ENCODE results near the gene C19orf38. TPM values are rescaled to one million over a fixed set of nuclear protein-coding genes. Genes with fewer than 3 reads are reported as not detected.

The C19orf38 gene

DNA sequence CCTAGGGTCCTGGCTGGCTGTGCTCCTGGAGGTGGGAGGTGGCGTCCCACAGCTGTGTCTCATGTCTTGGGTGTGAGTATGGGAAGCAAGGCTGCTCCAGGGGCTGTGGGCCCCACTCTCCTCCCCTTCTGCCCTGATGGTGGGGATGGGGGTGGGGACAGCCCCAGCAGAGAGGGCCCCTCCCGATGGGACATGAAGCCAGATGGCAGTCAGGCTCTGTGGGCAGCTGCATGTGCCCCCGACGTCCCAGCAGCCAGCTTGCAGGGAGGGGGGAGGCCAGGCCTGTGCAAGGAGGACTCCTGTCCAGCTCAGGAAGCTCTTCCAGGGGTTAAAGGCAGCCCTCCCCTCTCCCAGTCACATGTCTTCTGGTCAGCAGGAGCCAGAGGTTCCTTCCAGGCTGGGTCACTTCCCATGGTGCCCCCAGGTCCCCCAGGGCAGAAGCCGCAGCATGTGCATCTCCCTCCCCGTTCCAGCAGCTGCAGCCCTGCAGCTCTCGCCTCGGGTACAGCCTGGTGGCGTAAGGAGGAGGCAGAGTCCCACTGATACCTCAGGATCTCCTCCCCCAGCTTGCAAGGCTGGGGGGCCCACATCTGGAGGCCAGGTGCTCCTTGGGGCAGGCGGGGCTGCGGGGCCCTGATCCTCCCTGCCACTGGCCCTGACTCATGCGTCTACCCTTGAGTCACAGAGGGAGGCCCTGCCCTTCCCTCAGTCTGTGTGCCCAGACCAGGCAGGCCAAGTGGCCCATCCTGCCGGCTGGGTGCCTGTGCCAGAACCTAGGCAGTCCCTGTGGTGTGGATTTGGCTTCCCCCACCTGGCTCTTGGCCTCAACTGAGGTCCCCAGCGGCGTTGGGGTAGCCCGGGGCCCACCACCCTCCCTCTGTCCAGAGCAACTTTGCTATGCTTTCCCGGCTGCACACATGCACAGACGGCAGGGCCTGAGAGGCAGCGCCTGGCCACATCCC is 67.2 kb downstream of the C19orf38 start:
- no peak overlapping the region for H3K14ac ChIP-seq (ENCODE audit: low read length)
- H3K9ac ChIP-seq (ENCODE audit: low read depth, low read length, poor library complexity) = peak overlapping the region; percentile 63
- WGBS, 2 donors (ENCODE audit: extremely low coverage in 2 of 2, insufficient read length in 2 of 2, insufficient replicate concordance in 1 of 2) = no CpG with 5 or more reads among the region's 19 CpGs
- H3K4me3 ChIP-seq (ENCODE audit: low read length in 2 of 2) = no peak overlapping the region
- no peak overlapping the region for H2BK120ac ChIP-seq (ENCODE audit: low read depth, low read length)
- H3K4ac ChIP-seq (ENCODE audit: low read length) = no peak overlapping the region
- H3K27me3 ChIP-seq (ENCODE audit: control insufficient read depth in 3 of 3, insufficient read depth in 3 of 3, low read depth in 1 of 3, low read length in 3 of 3) = no peaks in the 10 kb centered on the region
- peak overlapping the region; percentile 65 for H3K23ac ChIP-seq (ENCODE audit: low read depth, low read length, poor library complexity)
- no peak overlapping the region for H2BK12ac ChIP-seq (ENCODE audit: low read length)
- no peak for DNase-seq (ENCODE audit: low spot score)
- H4K8ac ChIP-seq (ENCODE audit: low read depth, low read length) = no peak overlapping the region
- H3K9me3 ChIP-seq (replicated peaks in 1 of 2; ENCODE audit: control insufficient read depth in 2 of 2, insufficient read depth in 1 of 2, low read depth in 1 of 2, low read length in 2 of 2) = no peaks in the 10 kb centered on the region
- no peak overlapping the region for H3K27ac ChIP-seq (replicated peaks; ENCODE audit: low read length)
- peaks cover 7% of the 10 kb centered on the region for H3K79me1 ChIP-seq (ENCODE audit: low read depth, low read length)
- H2BK5ac ChIP-seq (ENCODE audit: low read length) = no peak overlapping the region
- no peak overlapping the region for H2AK5ac ChIP-seq (ENCODE audit: low read depth, low read length)
- H2BK15ac ChIP-seq (ENCODE audit: low read length) = no peak overlapping the region
- no peak overlapping the region for H4K91ac ChIP-seq (ENCODE audit: low read depth, low read length, poor library complexity)
- peaks cover 45 to 84% of the 10 kb centered on the region in 2 donors for H3K36me3 ChIP-seq (replicated peaks in 1 of 2; ENCODE audit: control insufficient read depth in 2 of 2, insufficient read depth in 2 of 2, low read length in 2 of 2)
- no peak overlapping the region for H3K4me2 ChIP-seq (ENCODE audit: insufficient read depth, low read length, poor library complexity, severe bottlenecking)
- no peaks in the 10 kb centered on the region for H3K4me1 ChIP-seq (ENCODE audit: control insufficient read depth in 2 of 2, insufficient read depth in 1 of 2, low read depth in 1 of 2, low read length in 2 of 2)
- H3K18ac ChIP-seq (ENCODE audit: low read length) = no peak overlapping the region
- no peak overlapping the region for H2AFZ ChIP-seq (ENCODE audit: low read length)

DNA sequence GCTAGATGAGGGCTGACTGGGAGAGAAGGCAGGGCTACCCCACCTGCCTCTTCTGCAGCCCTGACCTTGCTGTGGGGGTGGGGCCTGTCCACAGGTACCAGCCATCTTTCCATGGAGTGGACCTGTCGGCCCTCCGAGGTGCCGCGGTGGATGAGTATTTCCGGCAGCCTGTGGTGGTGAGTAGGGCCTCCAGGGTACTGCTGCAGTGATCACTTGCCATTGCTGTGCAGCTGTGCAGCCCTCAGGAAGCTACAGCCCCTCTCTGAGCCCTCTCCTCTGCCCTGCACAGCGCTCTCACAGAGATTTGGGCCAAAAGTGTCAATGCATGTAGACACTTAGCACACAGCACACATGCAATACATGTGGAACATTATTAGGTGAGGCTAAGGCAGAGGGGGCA is 68.4 kb downstream of the C19orf38 start:
- WGBS, 2 donors (ENCODE audit: extremely low coverage in 2 of 2, insufficient read length in 2 of 2, insufficient replicate concordance in 1 of 2) = no CpG with 5 or more reads among the region's 6 CpGs
- H2BK12ac ChIP-seq (ENCODE audit: low read length) = no peak overlapping the region
- H4K91ac ChIP-seq (ENCODE audit: low read depth, low read length, poor library complexity) = no peak overlapping the region
- H3K4me2 ChIP-seq (ENCODE audit: insufficient read depth, low read length, poor library complexity, severe bottlenecking) = no peak overlapping the region
- H3K79me1 ChIP-seq (ENCODE audit: low read depth, low read length) = peaks cover 10% of the 10 kb centered on the region
- no peak overlapping the region for H3K23ac ChIP-seq (ENCODE audit: low read depth, low read length, poor library complexity)
- H3K18ac ChIP-seq (ENCODE audit: low read length) = no peak overlapping the region
- H3K9me3 ChIP-seq (replicated peaks in 1 of 2; ENCODE audit: control insufficient read depth in 2 of 2, insufficient read depth in 1 of 2, low read depth in 1 of 2, low read length in 2 of 2) = no peaks in the 10 kb centered on the region
- H2AFZ ChIP-seq (ENCODE audit: low read length) = no peak overlapping the region
- no peak overlapping the region for H2AK5ac ChIP-seq (ENCODE audit: low read depth, low read length)
- H3K14ac ChIP-seq (ENCODE audit: low read length) = no peak overlapping the region
- H2BK120ac ChIP-seq (ENCODE audit: low read depth, low read length) = no peak overlapping the region
- DNase-seq (ENCODE audit: low spot score) = no peak
- H3K4me3 ChIP-seq (ENCODE audit: low read length in 2 of 2) = no peak overlapping the region
- no peak overlapping the region for H3K27ac ChIP-seq (replicated peaks; ENCODE audit: low read length)
- H4K8ac ChIP-seq (ENCODE audit: low read depth, low read length) = no peak overlapping the region
- no peak overlapping the region for H3K4ac ChIP-seq (ENCODE audit: low read length)
- no peak overlapping the region for H2BK5ac ChIP-seq (ENCODE audit: low read length)
- no peak overlapping the region for H3K9ac ChIP-seq (ENCODE audit: low read depth, low read length, poor library complexity)
- peaks cover 47 to 90% of the 10 kb centered on the region in 2 donors for H3K36me3 ChIP-seq (replicated peaks in 1 of 2; ENCODE audit: control insufficient read depth in 2 of 2, insufficient read depth in 2 of 2, low read length in 2 of 2)
- no peaks in the 10 kb centered on the region for H3K27me3 ChIP-seq (ENCODE audit: control insufficient read depth in 3 of 3, insufficient read depth in 3 of 3, low read depth in 1 of 3, low read length in 3 of 3)
- H3K4me1 ChIP-seq (ENCODE audit: control insufficient read depth in 2 of 2, insufficient read depth in 1 of 2, low read depth in 1 of 2, low read length in 2 of 2) = no peaks in the 10 kb centered on the region
- H2BK15ac ChIP-seq (ENCODE audit: low read length) = no peak overlapping the region

DNA sequence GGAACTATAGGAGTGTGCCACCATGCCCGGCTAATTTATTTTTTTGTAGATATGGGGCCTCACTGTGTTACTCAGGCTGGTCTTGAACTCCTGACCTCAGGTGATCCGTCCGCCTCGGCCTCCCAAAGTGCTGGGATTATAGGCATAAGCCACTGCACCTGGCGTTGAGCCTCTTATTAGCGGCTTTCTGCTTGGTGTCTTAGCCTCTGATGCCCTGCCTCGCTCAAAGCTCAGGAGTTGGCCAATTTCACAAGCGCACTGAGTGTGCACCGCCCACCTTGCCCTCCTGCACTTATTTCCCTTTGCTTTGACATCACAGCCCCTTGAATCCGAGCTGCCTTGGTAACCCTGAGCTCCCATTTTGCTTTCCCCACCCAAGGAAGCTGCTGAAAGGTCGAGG is 70.1 kb downstream of the C19orf38 start:
- Histone ChIP-seq H4K8ac (ENCODE audit: low read depth, low read length) (no peak overlapping the region), H2BK12ac (ENCODE audit: low read length) (no peak overlapping the region), H2AFZ (ENCODE audit: low read length) (no peak overlapping the region), H3K9ac (ENCODE audit: low read depth, low read length, poor library complexity) (no peak overlapping the region), H2AK5ac (ENCODE audit: low read depth, low read length) (no peak overlapping the region), H2BK15ac (ENCODE audit: low read length) (no peak overlapping the region), H3K14ac (ENCODE audit: low read length) (no peak overlapping the region), H3K9me3 (replicated peaks in 1 of 2; ENCODE audit: control insufficient read depth in 2 of 2, insufficient read depth in 1 of 2, low read depth in 1 of 2, low read length in 2 of 2) (no peaks in the 10 kb centered on the region), H3K27me3 (ENCODE audit: control insufficient read depth in 3 of 3, insufficient read depth in 3 of 3, low read depth in 1 of 3, low read length in 3 of 3) (no peaks in the 10 kb centered on the region), H2BK5ac (ENCODE audit: low read length) (no peak overlapping the region), H3K4me2 (ENCODE audit: insufficient read depth, low read length, poor library complexity, severe bottlenecking) (no peak overlapping the region), H3K18ac (ENCODE audit: low read length) (no peak overlapping the region), H3K4me1 (ENCODE audit: control insufficient read depth in 2 of 2, insufficient read depth in 1 of 2, low read depth in 1 of 2, low read length in 2 of 2) (no peaks in the 10 kb centered on the region), H3K27ac (replicated peaks; ENCODE audit: low read length) (no peak overlapping the region), H3K79me1 (ENCODE audit: low read depth, low read length) (peaks cover 10% of the 10 kb centered on the region), H3K4me3 (ENCODE audit: low read length in 2 of 2) (no peak overlapping the region), H4K91ac (ENCODE audit: low read depth, low read length, poor library complexity) (no peak overlapping the region), H3K36me3 (replicated peaks in 1 of 2; ENCODE audit: control insufficient read depth in 2 of 2, insufficient read depth in 2 of 2, low read length in 2 of 2) (peaks cover 41 to 90% of the 10 kb centered on the region in 2 donors), H3K4ac (ENCODE audit: low read length) (no peak overlapping the region), H3K23ac (ENCODE audit: low read depth, low read length, poor library complexity) (no peak overlapping the region), H2BK120ac (ENCODE audit: low read depth, low read length) (no peak overlapping the region)
- DNase-seq (ENCODE audit: low spot score) = no peak
- WGBS, 2 donors (ENCODE audit: extremely low coverage in 2 of 2, insufficient read length in 2 of 2, insufficient replicate concordance in 1 of 2) = no CpG with 5 or more reads among the region's 11 CpGs

Small RNAs within 50 kb of the gene (small RNA-seq; reads per million reads assigned to genes)
- gene MIR199A1 (ENCODE audit: insufficient read depth) (not detected), gene MIR6793 (ENCODE audit: insufficient read depth) (4.3 reads per million, percentile 11 among the genes with 10 or more reads in this experiment)
